HT1080 (cell line): ENCODE measurements around the gene DDX3X. TPM values are rescaled to one million over a fixed set of nuclear protein-coding genes. Genes with fewer than 3 reads are reported as not detected.
"Not testable (repeated sequence)": the region's sequence is repeated elsewhere in the genome, so short reads cannot be mapped to it uniquely, and the experiment has no call there.

Source experiments
- DNase-seq: peaks from one replicate; pipeline ENCODE4 v3.0.0-alpha.2; 2015; ENCODE audit warnings: low read depth
- small RNA-seq: library from RNA; depleted of rRNA; stranded (forward); fragments of <200 nt; gene quantifications from one replicate; pipeline ENCODE3, GENCODE V24; 2014
- total RNA-seq: library from RNA; depleted of rRNA; stranded (reverse); fragments of >200 nt; shearing (Covaris generic); gene quantifications from 2 replicates; pipeline ENCODE4 v1.2.3, GENCODE V29; 2014; rRNA removed

DDX3X gene
- total RNA-seq, 1 experiment from 2014 or later: 164 TPM

DNA sequence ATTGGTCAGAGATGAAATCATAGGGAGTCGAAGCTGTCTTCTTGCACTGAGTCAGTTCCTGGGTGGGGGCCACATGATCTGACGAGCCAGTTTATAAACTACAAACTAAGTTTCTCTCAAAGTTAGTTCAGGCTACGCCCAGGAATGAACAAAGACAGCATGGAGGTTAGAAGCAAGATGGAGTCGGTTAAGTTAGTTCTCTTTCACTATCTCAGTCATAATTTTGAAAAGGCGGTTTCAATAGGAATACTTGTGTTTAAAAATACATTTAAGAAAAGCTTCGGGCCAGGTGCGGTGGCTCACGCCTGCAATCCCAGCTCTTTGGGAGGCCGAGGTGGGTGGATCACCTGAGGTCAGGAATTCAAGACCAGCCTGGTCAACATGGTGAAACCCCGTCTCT, 77.3 kb downstream of the DDX3X start:
- DNase-seq: not testable (repeated sequence)

DNA sequence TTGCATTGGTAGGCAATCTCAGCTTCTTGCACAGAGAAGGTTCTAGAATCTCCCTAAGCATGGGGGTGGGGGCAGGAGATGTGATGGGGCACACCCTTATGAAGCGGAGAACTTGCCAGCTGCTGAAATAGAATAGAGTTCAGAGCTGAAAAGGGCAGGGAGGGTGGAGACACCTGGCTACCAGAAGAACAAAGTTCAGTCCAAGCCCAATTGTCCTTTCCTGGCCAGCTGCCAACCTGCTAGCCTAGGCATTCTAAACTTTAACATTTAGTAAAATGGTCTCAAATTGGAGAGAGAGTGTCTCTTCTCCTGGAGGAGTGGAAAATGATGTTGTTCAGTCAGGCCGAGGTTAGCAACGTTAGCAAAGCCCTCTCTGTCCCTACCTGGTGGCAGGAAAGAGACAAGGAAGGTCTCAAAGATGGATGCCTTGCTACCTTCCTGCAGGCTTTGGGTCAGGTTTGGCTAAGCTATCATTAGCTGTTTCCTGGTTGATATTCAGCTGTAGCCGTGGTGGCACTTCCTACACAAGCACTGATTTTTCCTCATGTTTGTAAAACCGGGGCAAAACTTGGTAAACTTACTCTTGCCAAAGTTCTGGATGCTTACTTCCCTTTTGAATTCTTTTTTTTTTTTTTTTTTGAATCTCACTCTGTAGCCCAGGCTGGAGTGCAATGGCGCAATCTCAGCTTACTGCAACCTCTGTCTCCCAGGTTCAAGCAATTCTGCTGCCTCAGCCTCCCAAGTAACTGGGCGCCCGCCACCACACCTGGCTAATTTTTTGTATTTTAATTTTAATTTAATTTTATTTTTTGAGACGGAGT, 78.5 kb downstream of the DDX3X start:
- DNase-seq: no peak

Small RNAs within 50 kb of the gene (small RNA-seq; reads per million reads assigned to genes)
- not detected for gene RF00019
- gene RNA5SP502: not detected

Other genes starting within 250 kb of the DDX3X start
- gene USP9X, start 248.7 kb upstream of the DDX3X start, total RNA-seq: 32.0 and 45.4 TPM in 2 replicates
- gene NYX, start 113.2 kb downstream of the DDX3X start, total RNA-seq: not detected in 2 replicates